Bronchial epithelial cell (primary cell): ENCODE measurements around the gene VCL. TPM values are rescaled to one million over a fixed set of nuclear protein-coding genes. Genes with fewer than 3 reads are reported as not detected.
A peak's percentile ranks its signal among the peaks of the same experiment; 100 is the strongest.

ENCODE experiments used
- DNase-seq: peaks from one replicate; pipeline ENCODE4 v3.0.0-alpha.2; 2010; ENCODE audit warnings: low read depth
- FAIRE-seq: peaks from 2 replicates; lab custom pipeline; 2011; peaks lifted over from hg19 to GRCh38; lab: Jason Lieb, UNC
- H3K27me3 ChIP-seq: 2 replicates; pipeline ENCODE4 v1.5.1; 2011; ENCODE audit warnings: low read length; ENCODE audit not compliant: control insufficient read depth, insufficient read depth
- H3K36me3 ChIP-seq: 2 replicates; pipeline ENCODE4 v1.5.1; 2011; ENCODE audit warnings: low read length; ENCODE audit not compliant: control insufficient read depth, insufficient read depth
- H3K4me3 ChIP-seq: 2 replicates; pipeline ENCODE4 v1.5.1; 2011; ENCODE audit warnings: mild to moderate bottlenecking, low read depth, low read length, control low read depth
- CTCF ChIP-seq: IDR thresholded peaks from 2 replicates; pipeline ENCODE4 v1.5.1; 2011; ENCODE audit warnings: mild to moderate bottlenecking, moderate library complexity, low read length, control low read depth, inconsistent platforms; ENCODE audit not compliant: insufficient read depth, severe bottlenecking
- total RNA-seq: library from RNA; depleted of rRNA; stranded (reverse); fragments of >200 nt; gene quantifications from 2 replicates; pipeline ENCODE4 v1.2.1, GENCODE V29; 2014

Gene VCL
- total RNA-seq, 1 donor from 2014 or later, result 40.8 TPM

- Histone ChIP-seq H3K36me3 (no peaks in the 10 kb centered on the region), H3K4me3 (no peak overlapping the region), H3K27me3 (no peaks in the 10 kb centered on the region)
- DNase-seq, result no peak
- no peak for TF ChIP-seq CTCF
- FAIRE-seq, result no peak
Measured at GRCh38 chr10:74018241-74018640, 20.3 kb downstream of the VCL start.

- Histone ChIP-seq H3K4me3 (no peak overlapping the region), H3K27me3 (no peaks in the 10 kb centered on the region), H3K36me3 (no peaks in the 10 kb centered on the region)
- no peak for TF ChIP-seq CTCF
- DNase-seq (peak; percentile 89), FAIRE-seq (no peak)
Measured at GRCh38 chr10:74021248-74022055, 23.5 kb downstream of the VCL start.

- FAIRE-seq, result no peak
- DNase-seq, result no peak
- TF ChIP-seq CTCF, result no peak
Measured at GRCh38 chr10:74022926-74023629, 25.2 kb downstream of the VCL start.

GRCh38 chr10:74024600-74024999 lies 26.7 kb downstream of the VCL start:
- no peak for TF ChIP-seq CTCF
- H3K27me3 ChIP-seq, result no peaks in the 10 kb centered on the region
- H3K36me3 ChIP-seq, result no peaks in the 10 kb centered on the region
- DNase-seq (no peak), FAIRE-seq (no peak)
- no peak overlapping the region for H3K4me3 ChIP-seq

More at GRCh38 chr10:74022926-74023629, 25.2 kb downstream of the VCL start:
- no peaks in the 10 kb centered on the region for H3K36me3 ChIP-seq
- H3K4me3 ChIP-seq, result no peak overlapping the region
- H3K27me3 ChIP-seq, result no peaks in the 10 kb centered on the region

- no peaks in the 10 kb centered on the region for H3K36me3 ChIP-seq
- FAIRE-seq (no peak), DNase-seq (no peak)
- no peak overlapping the region for H3K4me3 ChIP-seq
- no peak for TF ChIP-seq CTCF
- H3K27me3 ChIP-seq, result no peaks in the 10 kb centered on the region
Measured at GRCh38 chr10:74025380-74025978, 27.6 kb downstream of the VCL start.
